HG03039 (cell line): ENCODE measurements around the gene SCUBE2.

Experiments
- ATAC-seq: cut with Tn5 transposase; IDR thresholded peaks from one replicate; pipeline ENCODE4 v1.9.1; 2021; ENCODE audit warnings: mild to moderate bottlenecking, moderate library complexity; ENCODE audit not compliant: unreplicated experiment

SCUBE2 gene

DNA sequence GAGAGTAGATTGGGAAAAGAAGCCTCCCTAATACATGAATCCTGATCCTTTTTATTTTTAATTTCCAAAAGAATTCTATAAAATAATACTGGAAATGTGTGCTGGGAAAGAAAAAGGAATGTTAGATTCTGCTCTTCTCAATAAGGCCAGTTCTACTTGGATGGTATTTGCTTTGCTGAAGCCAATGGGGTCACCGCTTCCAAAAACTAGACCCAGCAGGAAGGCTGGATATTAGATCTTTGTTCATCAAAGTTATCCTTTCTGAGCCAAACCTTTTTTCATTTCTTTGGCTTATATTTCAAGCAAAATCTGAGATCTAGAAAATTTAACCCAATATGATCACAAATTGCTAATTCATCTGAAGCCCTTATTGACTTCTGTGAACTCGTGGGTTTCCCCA is 41.4 kb downstream of the SCUBE2 start:
- no peak for ATAC-seq

DNA sequence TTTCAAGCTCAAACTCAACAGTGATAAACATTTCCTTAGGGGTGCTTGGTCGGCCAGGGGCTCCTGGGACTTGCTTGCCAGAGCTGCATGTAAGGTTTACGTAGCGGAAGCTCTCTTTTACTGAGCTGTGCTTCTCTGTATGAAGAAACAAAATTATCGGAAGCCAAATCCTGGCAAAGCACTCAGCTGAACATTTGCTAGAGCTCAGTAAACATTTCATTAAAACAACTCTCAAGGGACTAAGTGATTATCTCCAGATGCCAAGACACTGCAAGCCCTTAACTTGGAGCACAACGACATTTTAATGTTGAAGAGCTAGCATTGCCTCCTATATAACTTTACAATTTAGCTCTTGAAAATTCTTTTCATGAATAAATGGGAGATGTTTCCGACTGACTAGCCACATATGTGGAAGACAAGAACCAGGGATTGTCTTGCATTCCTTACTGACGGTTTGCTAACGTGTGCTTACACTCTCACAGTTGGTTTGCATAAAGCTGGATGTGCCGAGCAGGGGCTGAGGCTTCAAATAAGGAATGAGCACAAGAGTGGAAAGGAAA is 43.4 kb downstream of the SCUBE2 start:
- ATAC-seq = no peak

DNA sequence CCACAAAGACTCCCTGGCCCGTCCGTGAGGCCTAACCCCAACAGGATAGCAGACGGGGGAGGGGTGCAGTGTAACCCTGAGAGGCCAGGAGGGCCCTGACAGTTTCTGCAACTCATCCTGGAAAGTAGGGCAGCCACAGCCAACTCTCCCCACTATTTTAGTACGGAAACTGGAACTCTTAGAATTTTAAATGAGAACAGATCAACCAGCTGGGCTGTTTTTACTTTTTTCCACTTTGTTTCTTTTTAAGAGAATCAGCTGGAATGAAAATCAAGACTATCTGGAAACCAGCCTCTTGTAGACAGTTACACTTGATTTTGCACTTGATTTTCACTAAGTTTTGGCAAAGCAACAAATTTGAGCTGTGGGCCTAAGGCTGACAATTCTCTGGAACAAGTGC is 44.9 kb downstream of the SCUBE2 start:
- ATAC-seq = no peak

DNA sequence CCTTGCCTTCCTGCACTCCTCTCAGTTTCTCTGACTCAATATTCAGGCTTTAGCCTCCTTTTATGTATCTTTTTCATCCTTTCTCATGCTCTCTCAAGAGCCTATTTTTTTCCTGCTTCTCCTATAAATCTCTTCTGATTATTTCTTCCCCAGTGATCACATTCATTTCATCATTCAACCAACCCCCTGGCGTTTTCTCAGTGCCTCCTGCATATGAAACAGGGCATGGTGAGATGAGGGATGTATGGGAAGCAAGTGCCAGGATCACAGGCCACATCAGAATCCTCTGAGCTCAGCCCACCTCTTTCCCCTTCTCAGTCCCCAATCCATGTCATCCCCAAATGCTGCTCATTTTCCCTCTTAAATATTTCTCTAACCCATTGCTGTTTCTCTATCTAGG is 48.9 kb downstream of the SCUBE2 start:
- no peak for ATAC-seq

DNA sequence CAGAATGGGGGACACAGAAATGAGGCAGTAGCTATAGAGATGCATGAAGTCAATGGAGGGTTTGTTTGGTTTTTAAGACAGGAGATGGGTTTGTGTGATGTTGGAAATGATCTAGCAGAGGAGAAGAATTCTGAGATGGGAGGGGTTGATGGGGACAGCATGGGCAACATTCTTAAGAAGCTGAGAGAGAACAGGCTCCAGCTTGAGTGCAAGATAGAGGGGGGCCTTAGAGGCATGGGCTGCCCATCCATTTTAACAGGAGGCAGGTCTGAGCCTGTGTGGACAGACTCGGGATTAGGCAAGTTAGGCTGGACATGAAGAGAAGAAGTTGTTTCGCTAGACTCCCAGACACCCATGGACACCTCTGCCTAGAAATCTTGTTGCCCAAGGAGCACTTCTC is 49.7 kb downstream of the SCUBE2 start:
- no peak for ATAC-seq

DNA sequence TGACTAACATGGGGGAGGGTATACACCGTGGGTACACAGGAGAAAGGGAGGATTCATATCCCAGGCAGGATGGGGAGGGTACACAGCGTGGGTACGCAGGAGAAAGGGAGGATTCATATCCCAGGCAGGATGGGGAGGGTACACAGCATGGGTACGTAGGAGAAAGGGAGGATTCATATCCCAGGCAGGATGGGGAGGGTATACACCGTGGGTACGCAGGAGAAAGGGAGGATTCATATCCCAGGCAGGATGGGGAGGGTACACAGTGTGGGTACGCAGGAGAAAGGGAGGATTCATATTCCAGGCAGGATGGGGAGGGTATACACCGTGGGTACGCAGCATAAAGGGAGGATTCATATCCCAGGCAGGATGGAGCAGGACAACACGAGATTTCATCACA is 51.0 kb downstream of the SCUBE2 start:
- no peak for ATAC-seq

DNA sequence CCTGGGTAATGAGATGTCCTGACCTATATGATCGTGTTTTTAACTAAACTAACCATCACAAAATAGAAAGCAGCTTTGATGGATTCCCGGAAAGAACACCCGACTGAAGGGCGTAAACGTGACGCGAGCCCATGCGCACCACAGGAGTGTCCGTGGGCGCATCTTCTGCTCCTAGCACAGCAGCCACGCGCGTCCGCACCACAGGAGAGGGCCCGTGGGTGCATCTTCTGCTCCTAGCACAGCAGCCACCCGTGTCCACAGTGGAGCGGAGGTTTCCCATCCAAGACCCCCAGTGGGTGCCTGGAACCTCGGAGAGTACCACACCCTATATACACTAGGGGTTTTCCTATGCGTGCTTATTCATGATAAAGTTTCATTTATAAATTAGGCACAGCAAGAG is 51.5 kb downstream of the SCUBE2 start:
- ATAC-seq = no peak

DNA sequence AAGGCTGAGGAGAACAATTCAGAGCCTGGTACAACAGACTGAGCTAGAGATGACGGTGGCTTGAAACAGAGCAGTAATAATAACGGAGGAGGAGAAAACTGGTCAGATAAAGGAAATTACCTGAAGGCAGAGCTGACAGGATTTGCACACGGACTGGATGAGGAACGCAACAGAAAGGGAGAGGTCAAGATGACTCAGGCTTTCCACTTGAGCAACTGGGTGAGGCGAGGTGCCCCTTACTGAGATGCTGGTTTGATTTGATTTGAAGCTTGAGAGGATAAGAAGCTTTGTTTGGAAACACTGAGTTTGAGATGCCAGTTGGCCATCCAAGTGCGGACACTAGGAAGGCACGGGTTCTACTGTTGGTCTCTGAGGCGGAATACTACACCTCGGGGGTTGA is 52.2 kb downstream of the SCUBE2 start:
- no peak for ATAC-seq

DNA sequence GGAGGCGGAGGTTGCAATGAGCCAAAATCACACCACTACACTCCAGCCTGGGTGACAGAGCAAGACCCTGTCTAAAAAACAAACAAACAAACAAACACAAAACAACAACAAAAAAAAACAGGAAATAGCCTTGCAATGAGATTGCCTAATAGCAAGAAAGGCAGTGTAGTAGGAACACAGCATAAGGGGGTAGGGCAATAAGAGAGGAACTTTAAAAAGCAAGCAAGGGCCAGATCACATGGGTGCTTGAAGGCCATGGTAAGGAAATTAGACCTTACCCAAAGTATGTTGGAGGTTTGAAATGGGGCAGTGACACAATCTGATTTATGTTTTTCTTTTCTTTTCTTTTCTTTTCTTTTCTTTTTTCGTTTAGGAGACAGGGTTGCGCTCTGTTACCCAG is 52.9 kb downstream of the SCUBE2 start:
- ATAC-seq = no peak

DNA sequence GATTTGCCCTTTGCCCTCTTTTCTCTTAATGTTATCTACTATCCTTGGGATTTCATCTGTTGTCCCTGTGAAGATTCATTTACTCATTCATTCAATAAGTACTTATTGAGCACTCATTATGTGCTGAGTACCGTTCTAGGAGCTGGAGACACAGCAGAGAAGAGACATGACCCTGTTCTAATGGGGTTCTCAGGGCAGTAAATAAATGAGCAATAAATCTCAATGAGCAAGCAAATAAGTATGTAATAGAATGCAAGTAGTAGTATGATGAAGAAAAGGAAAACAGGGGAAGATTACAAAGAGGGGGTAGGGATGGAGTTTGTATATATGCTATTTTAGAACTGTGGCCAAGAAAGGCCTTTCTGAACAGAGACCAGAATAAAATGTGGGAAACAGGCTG is 53.4 kb downstream of the SCUBE2 start:
- ATAC-seq = no peak

DNA sequence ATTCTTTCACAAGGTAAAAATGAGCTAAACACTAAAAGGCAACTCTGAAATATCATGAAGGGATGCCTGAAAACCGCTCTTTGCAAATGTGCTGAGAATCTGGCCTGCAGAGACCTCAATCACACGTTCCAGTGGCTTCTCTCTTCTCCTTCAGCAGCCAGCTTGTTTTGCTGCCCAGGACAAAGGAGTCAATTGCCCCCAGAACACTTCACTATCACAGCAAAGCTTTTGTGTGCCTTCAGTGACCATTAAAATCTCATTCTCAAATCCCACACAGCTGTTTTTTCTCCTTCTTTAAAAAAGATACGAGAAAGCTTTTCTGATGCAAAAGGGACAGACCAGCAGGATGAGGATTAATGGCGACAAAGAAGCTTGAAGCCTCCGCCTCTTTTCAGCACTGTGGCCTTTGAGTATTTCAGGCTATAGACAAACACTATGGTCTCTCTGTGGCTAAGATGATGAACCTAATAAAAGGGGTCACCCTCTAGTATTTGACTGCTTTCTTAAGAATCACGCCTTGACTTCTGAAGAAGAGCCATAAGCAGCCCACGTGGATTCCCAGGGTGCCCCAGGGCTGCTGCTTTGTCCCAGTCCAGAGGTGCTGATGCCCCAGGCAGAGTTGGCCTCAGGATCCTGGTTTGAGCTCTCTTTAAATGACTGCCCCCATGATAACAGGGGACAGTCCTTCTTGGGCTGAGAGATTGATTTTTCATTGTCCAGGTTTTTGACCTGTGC is 54.2 kb downstream of the SCUBE2 start:
- ATAC-seq = no peak

DNA sequence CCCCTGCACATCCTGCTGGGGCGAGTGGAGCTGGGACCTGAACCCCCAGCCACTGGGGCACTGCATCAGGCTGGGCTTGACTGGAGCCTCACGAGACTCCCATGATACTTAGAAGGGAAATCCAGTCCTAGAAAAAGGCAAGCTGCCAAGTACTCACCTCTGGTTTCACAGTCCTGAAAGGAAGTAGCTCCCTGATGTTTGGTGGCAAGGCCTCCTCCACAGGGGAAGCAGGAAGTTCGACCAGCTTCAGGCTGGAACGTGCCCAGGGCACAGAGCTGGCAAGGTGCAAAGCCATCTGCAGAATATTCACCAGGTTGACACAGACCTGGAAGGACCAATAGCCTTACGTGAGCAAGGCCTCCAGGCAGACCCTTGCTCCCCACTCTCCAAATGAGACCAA is 60.8 kb downstream of the SCUBE2 start:
- no peak for ATAC-seq

DNA sequence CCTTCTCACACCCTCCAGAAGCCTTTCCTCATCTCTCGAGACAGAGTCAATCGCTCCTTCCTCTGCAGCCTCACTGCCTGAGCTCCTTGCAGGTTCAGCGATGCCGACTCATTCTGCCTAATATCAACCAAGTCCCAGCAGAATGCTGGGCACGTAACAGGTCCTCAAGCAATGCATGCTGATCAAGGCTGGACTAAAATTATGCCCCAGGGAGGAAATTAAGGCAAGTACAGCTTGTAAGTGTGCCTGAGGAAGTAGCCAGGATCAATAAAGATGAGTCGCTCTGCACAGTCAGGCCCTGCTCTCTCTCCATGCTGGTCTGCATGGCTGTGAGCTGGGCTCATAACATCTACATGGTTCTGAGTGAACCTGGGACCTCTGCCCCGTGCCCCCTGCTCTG is 62.0 kb downstream of the SCUBE2 start:
- ATAC-seq = no peak

DNA sequence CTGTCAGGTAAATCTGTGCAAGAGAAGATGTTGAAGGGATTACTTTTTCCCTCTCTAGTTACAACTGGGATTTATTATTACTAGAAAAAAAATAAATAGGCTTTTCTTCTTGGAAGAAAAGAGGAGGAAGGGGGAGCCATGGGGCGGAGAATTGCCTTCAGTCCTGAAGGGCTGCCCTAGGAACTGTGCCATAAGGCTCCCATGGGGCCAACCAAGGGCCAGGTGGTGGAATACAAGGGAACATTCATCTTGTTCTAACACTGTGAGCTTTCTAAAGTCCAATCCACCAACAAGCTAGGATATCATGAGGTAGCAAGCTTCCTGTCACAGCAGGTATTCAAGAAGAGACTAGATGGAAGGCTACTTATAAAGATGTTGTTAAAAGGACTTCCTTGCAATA is 62.8 kb downstream of the SCUBE2 start:
- ATAC-seq = no peak

DNA sequence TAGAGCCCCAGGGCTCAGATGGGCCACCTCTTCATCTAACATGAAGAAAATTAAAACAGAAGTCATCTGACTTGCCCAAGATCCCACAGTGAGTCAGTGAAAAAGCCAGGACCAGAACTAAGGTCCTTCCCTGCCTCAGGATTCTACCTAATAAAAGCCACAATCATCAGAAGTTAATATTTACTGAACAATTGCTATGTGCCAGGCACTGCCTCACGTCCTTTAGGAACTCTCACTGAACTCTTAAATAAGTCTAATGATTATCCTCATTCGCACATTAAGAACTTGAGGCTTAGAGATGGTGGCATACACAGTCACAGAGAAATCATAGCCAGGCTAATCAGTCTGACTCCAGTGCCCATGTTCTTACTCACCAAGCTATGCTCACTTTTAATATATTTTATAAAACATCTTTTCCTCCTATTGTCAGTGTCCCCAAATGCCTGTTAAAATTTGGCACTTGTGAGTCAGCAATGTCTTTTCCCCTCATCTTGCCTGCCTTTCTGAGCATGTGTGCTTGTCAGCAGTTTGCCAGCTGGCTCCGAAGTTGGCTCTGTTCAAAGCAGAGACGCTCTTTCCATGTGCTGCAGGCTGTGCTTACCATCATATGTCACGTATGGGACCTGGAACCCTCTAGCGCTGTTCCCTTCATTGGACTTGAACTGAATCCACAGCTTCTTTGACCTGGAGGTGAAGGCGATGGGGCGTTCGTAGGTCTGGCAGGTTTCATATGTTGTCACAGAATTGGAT is 66.1 kb downstream of the SCUBE2 start:
- no peak for ATAC-seq

DNA sequence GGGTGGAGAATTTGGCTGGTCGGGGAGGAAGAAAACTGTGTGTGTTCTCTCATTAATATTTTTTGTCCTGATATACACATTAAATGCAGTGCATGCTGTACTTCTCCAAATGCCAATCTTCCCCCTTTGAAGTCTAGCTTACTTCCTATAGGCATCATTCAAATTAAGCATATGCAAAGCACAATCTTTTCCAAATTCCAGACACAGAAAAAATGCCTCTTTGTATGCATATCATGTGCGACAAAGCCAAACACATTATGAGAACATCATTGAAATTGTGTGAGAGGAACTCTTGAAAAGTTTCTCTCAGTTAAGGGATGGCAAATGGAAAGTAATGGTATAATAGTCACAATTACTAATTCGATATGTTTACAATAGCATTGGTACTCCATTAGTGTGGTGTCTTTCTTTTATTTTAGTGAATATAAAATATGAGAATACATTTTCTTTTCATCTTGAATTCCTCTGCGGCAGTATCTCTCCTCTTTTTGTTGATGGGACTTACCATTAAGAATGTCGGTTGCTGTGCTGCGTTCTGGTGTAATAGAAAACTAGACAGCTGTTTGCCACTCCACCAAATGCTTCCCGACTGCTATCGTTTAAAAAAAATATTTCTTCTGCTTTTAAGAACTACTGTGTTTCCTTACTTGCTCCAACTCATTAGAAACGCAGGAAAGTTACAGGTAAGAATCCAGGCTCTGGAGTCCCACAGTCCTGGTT is 68.3 kb downstream of the SCUBE2 start:
- ATAC-seq = no peak

DNA sequence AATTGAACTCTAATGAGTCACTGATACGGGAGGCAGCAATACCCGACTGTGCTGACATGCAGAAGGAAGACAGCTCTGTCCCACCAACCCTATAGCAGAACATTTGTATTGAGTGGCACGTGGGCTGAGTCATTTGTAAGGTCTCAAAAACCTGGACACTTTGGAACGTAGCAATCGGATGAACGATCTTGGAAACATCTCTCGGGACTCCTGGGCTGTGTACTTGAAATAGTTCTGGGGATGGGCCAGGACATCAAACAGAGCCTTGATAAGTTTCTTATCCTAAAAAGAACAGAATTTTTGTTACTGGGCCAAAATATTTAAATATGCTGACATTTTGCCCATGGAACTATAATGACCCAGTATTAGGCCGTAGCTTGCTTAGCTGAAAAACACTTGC is 70.5 kb downstream of the SCUBE2 start:
- ATAC-seq = no peak

DNA sequence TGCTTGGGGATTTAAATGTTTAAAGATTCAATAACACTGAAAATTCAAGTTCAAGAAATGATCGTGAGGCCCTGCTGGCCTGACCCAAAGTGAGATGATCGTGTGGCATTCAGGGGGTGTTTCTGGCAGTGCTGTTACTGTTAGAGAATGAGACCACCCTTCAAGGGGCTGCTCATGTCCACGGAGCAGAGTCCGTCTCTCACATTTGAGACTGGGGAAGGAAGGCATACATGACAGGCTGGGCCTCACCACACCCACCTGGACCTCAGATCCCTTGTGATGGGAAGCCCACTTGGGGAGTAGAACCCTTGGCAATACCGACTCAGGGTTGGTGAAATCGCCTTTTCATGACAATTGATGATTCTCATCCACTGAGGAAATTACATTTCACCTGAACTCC is 71.5 kb downstream of the SCUBE2 start:
- no peak for ATAC-seq

DNA sequence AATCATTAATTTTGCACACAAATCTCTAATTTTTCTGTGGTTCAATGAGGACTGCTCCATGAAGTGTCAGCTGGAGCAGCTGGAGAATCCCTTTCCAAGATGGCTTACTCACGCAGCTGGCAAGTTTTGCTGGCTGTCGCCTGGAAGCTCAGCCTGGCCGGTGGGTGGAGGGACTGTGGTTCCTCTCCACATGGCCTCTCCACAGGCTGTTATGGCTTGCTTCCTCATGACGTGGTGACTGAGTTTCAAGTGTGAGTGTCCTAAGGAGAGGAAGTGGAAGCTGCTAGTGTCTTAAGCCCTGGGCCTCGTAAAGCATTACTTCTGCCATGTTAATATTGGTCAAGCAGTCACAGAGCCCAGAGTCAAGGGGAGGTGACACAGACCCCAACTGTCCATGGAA is 73.6 kb downstream of the SCUBE2 start:
- no peak for ATAC-seq

DNA sequence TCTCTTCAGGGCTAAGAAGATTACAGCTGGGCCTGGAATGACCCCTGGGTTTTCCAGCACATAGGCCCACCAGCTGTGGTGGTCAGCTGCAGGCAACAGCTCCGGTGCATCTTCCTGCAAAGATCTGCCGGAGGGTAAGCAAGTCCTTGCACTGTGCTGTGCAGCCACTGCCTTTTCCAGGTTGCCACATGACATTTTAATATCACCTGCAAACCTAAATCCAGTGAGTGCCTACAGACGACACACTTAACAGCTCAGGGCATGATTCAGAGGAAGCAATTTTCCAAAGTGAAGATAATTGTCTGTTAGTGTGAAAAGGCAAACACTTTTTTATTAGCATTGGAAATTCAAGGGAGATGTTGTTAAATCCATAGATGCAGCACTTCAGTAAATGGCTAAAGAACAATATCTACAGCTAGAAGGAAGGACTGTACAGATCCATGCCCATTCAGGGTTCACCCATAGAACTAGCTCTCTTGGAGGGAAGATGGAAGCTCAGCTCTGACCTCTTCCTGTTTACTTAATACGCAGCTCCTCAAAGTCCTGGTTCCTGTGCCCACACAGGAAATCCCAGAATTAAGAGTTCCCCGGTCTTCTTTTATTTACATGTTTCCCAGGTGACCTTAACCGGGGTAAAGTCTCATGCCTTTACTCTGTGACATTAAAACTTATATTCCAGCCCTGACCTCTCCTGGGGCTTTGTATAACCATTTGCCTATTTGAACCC is 74.3 kb downstream of the SCUBE2 start:
- ATAC-seq = no peak

DNA sequence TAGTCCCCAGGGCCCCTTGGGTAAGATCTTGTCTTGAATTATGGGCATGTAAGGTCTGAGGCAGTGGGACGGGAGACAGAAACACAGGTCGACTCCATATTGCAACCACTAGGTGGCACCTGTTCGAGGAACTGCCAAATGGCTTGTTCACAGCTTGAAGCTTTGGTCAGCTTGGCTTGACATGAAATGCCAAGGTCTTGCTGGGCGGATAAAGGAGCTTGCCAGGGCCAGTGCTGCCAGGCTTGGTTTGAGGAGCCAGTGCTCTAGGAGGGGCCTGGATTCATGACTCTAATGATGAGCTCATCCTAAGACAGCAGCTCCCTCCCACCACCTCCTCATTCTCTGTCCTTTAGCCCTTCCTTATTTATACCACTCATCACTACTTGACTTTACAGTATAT is 75.7 kb downstream of the SCUBE2 start:
- no peak for ATAC-seq
